Mesenteric fat pad (tissue), 1 donor: ENCODE measurements around the gene EPC2. TPM values are rescaled to one million over a fixed set of nuclear protein-coding genes. Genes with fewer than 3 reads are reported as not detected.

Experiments used
- DNase-seq: peaks from one replicate; pipeline ENCODE4 v3.0.0-alpha.2; 2020; ENCODE audit warnings: low spot score
- long read RNA-seq: library from polyadenylated mRNA; unstranded; transcript quantifications from one replicate; pipeline ENCODE4 v2.0.0, GENCODE V29; 2020
- total RNA-seq: library from RNA; stranded (reverse); fragmentation: NEBNext Ultra II Directional; extraction: Animal tissue kit (Norgen Biotek cat#: 25700); gene quantifications from one replicate; pipeline ENCODE4 v1.2.1, GENCODE V29; 2021
- donor health status: DM: yes; HTN: yes; CAD: no.

EPC2 gene, protein sequence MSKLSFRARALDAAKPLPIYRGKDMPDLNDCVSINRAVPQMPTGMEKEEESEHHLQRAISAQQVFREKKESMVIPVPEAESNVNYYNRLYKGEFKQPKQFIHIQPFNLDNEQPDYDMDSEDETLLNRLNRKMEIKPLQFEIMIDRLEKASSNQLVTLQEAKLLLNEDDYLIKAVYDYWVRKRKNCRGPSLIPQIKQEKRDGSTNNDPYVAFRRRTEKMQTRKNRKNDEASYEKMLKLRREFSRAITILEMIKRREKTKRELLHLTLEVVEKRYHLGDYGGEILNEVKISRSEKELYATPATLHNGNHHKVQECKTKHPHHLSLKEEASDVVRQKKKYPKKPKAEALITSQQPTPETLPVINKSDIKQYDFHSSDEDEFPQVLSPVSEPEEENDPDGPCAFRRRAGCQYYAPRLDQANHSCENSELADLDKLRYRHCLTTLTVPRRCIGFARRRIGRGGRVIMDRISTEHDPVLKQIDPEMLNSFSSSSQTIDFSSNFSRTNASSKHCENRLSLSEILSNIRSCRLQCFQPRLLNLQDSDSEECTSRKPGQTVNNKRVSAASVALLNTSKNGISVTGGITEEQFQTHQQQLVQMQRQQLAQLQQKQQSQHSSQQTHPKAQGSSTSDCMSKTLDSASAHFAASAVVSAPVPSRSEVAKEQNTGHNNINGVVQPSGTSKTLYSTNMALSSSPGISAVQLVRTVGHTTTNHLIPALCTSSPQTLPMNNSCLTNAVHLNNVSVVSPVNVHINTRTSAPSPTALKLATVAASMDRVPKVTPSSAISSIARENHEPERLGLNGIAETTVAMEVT
- total RNA-seq, result 29.0 TPM
- long read RNA-seq, partial matches to known transcripts, result 4 of 7 reads
- long read RNA-seq, other reads (novel, unspliced or antisense), result 3 of 7 reads

DNA sequence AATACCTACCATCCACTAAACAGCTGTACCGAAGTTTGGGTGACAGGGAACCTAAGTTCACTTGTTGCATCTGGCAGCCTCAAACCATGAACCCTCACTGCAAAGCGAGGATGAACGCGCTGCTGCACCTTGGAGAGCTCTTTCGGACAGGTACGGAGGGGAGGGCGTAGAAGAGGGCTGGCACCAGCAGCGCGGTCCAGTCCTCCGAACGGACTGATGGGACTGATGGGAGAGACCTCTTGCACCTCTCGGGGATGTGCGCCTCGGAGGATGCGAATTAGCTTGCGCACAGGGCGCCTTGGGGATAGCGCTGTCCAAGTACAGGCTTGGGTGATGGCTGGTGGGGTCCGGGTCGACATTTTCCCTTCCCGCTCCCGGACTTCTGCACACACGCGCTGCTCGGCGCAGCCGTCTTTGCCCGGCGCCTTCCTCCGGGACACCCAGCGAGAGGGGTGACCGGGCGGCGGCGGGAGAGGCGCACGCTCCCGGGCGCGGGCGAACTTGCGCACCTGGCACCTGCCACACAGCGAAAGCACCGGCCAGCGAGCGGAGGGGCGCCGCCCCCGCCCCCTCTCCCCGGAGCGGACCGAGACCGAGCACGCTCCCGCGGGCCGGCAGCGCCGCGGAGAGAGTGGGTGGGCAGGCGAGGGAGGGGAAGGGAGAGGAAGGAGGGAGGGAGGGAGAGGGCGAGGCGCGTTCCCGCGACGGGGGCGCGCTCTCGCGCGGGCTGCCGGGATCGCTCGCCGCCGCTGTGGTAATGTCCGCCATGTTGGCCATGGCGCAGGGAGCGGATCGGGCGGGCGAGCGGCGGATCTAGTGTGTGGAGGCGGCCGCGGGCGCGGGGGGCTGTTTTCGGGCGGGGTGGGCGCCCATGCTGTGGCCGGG is at the start of gene EPC2:
Gene EPC2, plus strand, starts transcription at position 754 of the 885 bp plus-strand sequence. CDS start 267 bp downstream, outside the sequence.
- peak; percentile 96 for DNase-seq

DNA sequence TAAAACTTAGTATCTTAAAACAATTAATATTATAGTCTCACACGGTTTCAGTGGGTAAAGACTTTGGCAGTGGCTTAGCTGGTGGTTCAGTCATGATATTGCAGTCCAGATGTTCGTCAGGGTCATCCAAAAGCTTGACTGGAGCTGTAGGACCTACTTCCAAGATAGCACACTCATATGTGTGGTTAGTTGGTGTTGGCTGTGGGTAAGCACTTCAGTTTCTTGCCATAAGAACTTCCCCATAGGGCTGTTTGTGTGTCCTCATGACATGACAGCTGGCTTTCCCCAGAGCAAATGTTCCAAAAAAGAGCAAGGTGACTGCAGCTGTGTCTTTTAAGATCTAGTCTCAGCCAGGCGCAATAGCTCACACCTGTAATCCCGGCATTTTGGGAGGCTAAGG is 48.5 kb upstream of the EPC2 start:
- no peak for DNase-seq

GRCh38 chr2:148599109-148599991 is 45.2 kb upstream of the EPC2 start:
- no peak for DNase-seq

DNA sequence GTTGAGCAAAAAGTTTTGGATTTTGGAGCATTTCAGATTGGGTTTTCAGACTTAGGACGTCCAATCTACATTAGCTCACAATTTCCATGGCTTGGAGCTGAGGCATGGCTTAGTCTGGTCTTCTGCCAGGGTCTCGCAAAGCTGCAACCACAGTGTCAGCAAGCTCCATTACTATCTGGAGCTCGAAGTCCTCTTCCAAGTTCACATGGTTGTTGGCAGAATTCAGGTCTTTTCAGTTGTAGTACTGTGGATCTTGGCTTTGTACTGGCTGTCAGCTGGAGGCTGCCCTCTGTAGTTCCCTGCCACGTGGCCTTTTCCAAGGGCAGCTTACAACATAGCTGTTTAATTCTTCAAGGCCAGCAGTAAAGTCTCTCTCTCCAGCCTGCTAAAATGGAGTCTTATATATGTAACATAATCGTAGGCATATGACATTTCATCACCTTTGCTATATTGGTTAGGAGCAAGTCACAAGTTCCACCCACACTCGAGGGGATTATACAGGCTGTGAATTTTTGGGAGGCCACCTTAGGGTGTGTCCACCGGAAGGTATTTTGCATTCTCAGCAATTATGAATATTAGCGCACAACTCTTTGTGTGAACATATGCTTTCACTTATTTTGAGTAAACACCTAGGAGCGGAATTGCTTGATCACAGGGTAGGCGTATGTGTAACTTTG is 41.5 kb upstream of the EPC2 start:
- DNase-seq, result no peak

- no peak for DNase-seq
These were observed 41.0 kb upstream of the EPC2 start for GRCh38 chr2:148603562-148603920.

DNA sequence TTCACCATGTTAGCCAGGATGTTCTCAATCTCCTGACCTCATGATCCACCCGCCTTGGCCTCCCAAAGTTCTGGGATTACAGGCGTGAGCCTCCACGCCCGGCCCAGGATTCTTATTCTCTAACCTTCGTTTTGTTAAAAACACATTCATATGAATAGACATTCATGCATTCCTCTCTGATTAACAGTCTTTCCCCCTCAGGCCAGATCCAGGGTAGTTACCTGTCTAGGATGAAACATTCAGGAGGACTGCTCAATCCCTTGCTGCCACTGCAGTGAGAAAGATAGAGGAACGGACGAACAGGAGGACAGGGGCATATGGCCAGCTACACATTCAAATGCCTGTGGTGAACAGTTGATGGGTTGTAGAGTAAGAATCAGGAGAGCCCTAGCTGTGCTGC is 39.6 kb upstream of the EPC2 start:
- no peak for DNase-seq

DNA sequence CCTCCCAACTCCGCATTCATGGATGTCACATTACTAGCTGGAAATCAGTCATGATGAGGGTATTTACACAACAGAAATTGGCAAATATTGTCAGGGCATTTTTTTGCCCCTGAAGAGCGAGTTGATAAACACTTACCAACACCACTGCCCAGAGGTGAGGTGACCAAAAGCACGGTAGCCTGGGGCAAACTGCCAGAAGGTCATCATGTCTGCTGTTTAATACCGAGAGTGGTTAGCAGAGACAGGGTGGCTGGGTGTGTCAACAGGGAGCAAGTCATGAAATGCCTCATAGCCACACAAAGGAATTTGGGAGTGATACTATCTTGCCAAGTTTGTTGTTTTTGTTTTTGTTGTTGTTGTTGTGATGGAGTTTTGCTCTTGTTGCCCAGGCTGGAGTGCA is 37.0 kb upstream of the EPC2 start:
- no peak for DNase-seq

GRCh38 chr2:148613231-148614013 is 31.1 kb upstream of the EPC2 start:
- DNase-seq, result no peak

- DNase-seq, result no peak
These were observed 30.6 kb upstream of the EPC2 start for GRCh38 chr2:148614014-148614321.

- DNase-seq, result no peak
These were observed 30.1 kb upstream of the EPC2 start for GRCh38 chr2:148614322-148615049.

GRCh38 chr2:148615381-148615841 is 29.1 kb upstream of the EPC2 start:
- DNase-seq, result no peak

DNA sequence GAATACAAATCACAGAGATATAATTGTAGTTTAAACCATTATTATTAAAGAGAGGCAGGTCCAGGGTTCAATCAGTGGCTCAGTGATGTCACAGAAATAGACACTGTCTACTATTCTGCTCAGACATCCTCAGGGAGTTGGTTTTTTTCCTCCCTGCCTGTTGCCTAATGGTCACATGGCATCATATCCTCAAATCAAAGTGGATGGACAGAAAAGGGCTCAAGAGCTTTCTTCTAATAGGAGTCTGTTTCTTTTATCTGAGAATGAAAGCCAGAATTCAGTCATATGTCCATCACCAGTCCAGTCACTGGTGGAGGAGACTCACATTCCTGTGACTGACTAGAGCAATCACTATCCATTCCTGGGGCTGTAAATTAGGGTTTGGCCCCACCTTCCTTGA is 27.9 kb upstream of the EPC2 start:
- DNase-seq, result no peak

- DNase-seq, result no peak
These were observed 27.3 kb upstream of the EPC2 start for GRCh38 chr2:148617219-148617618.

- no peak for DNase-seq
These were observed 24.9 kb upstream of the EPC2 start for GRCh38 chr2:148619560-148620195.

GRCh38 chr2:148622366-148622765 is 22.2 kb upstream of the EPC2 start:
- DNase-seq, result no peak

GRCh38 chr2:148623086-148623485 is 21.5 kb upstream of the EPC2 start:
- DNase-seq, result no peak

DNA sequence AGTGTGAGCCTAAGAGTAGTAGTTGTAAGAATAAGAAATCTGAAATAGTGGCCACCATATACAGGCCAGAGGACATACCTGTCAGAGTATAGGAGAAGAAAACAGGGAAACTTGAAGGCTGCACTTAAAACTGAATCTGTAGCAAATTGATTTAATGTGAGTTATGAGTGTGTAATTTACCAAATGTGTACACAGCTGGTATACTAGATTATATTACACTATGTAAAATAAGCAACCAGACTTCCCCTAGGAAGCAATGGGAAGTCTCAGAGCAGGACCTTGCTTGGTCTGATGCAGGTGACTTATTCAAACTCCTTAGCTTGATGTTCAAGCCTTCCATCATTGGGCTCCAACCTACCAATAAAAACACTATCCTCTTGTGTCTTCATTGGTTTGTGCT is 17.3 kb upstream of the EPC2 start:
- DNase-seq, result no peak

- no peak for DNase-seq
These were observed 9.8 kb upstream of the EPC2 start for GRCh38 chr2:148634749-148635148.
